ENCODE data around the gene SPSB3. TPM values are rescaled to one million over a fixed set of nuclear protein-coding genes. Genes with fewer than 3 reads are reported as not detected.

The SPSB3 gene
- total and polyA plus RNA-seq, 2 of the 13 experiments (the other 11 are each of a cell fraction or from before 2014, with no cell fraction given) = 13.2 to 21.9 TPM

DNA sequence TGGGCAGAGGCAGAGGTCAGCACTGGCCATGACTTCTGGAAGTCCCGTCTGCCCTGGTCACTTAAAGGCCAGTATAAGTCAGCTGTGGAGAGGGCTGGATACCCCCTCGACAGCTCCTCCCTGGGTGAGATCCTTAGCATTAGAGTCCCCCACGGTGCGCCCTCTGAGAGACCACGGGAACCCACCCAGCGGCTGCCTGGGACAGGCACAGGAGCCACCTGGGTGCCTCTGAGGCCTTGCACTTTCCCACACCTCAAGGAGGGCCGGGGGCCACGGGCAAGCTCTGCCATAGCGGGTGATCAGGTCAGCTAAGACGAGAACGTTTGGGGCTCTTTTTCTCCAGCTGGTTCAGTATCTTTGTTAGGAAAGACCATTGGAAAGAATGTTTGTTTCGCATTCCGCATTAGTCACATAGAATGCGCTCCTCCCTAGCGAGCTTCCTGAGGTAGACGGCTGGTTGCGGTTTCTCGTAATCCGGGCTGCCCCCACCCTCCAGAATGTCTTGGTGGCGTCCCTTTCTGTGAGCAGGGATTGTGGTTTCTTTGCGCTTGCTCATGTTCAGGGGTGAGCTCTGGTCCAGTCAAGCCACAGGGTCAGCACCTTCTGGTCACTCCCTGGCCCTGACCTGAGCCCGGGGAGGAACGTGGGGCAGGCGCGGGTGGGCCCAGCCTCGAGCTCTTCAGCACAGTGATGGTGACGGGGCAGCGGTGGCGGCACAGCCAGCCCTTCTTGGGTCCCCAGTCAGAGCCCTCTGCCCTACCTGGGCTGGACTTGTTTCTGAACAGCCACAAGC, 36.3 kb downstream of the SPSB3 start:
- no peaks in the 10 kb centered on the region for H3K27me3 ChIP-seq (ENCODE audit: control insufficient read depth in 1 of 2, insufficient read depth in 2 of 2, low read length in 2 of 2)
- ATAC-seq (no peak), DNase-seq (ENCODE audit: low spot score) (no peak)

DNA sequence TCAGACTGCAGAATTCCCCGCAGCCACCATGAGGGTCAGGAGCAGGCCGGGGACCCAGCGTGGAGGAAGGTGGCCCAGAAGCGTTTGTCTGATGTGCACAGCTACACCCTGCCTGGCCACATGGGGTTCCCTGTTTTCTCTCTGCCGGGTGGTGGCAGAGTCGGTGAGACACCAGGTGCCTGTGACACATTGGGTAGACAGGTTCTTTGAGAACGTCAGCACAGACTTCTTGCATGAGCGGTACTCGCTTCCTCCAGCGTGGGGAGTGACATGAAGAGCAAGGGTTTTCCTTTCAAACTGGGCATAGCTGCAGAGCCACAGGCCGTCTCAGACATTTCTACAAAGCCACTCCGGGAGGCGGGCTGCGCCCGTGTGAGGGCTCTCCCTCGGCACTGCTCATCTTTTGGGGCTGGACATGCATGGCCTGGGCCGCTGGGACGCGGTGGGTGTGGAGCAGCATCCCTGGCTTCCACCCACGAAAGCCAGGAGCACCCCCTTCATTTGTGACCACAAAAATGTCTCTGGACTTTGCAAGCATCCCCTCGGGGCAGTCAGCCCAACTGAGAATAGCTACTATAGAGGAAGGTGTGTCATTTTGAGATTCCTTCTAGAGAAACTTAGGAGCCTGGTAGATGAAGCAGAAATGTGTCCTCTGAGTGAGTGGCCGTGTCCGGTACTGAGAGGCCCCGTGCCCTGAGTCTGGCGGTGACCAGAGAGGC, 37.0 kb downstream of the SPSB3 start:
- H3K27me3 ChIP-seq (ENCODE audit: control insufficient read depth in 1 of 2, insufficient read depth in 2 of 2, low read length in 2 of 2) = no peaks in the 10 kb centered on the region
- TF ChIP-seq ZNF766 (CRISPR knock-in tag; IDR thresholded peaks at IDR 0.05; ENCODE audit: borderline replicate concordance) (no peak), POLR2A (IDR thresholded peaks at IDR 0.05; ENCODE audit: insufficient read depth in 1 of 2, low read depth in 2 of 2, low read length in 2 of 2) (no peak), PRMT3 (CRISPR knock-in tag; IDR thresholded peaks at IDR 0.05; ENCODE audit: borderline replicate concordance, low read depth) (no peak), IRF2 (CRISPR knock-in tag; IDR thresholded peaks at IDR 0.05) (no peak), ZNF720 (CRISPR knock-in tag; IDR thresholded peaks at IDR 0.05) (no peak), CAMTA2 (CRISPR knock-in tag; IDR thresholded peaks at IDR 0.05; ENCODE audit: borderline replicate concordance) (no peak), ONECUT2 (CRISPR knock-in tag; IDR thresholded peaks at IDR 0.05) (no peak), NR1H2 (CRISPR knock-in tag; IDR thresholded peaks at IDR 0.05; ENCODE audit: borderline replicate concordance, low read depth) (no peak), ZNF160 (CRISPR knock-in tag; IDR thresholded peaks at IDR 0.05) (no peak), ZNF33A (CRISPR knock-in tag; IDR thresholded peaks at IDR 0.05; ENCODE audit: borderline replicate concordance) (no peak), ZNF543 (CRISPR knock-in tag; IDR thresholded peaks at IDR 0.05) (no peak), PTBP1 (IDR thresholded peaks at IDR 0.05; ENCODE audit: low read depth, low read length, poor library complexity, severe bottlenecking) (no peak), SATB2 (CRISPR knock-in tag; IDR thresholded peaks at IDR 0.05) (no peak), ZSCAN20 (CRISPR knock-in tag; IDR thresholded peaks at IDR 0.05; ENCODE audit: borderline replicate concordance) (no peak)
- no peaks in the 10 kb centered on the region for H3K79me2 ChIP-seq (ENCODE audit: insufficient read depth, low read length)
- intact Hi-C loops (cut with micrococcal nuclease; ENCODE audit: unreplicated experiment) (no loop called here), in situ Hi-C loops (cut with HindIII; ENCODE audit: extremely low pct_ligation_motif_present, low pct_unique_long_range_greater_than_20kb) (no loop called here)
- no peak overlapping the region for H3K4me3 ChIP-seq (replicated peaks in 1 of 3; ENCODE audit: insufficient read depth in 1 of 3, low read depth in 2 of 3, low read length in 3 of 3)
- peaks cover 15 to 50% of the 10 kb centered on the region in 2 experiments; a peak in 4 of 5 replicates for H3K36me3 ChIP-seq (replicated peaks in 1 of 2; ENCODE audit: control insufficient read depth in 1 of 2, insufficient read depth in 2 of 2, low read length in 2 of 2)
- no peak for ATAC-seq
- H3K9ac ChIP-seq (ENCODE audit: insufficient read depth, low read depth, low read length) = no peak overlapping the region
- H3K4me2 ChIP-seq (ENCODE audit: low read depth, low read length) = no peak overlapping the region
- CTCF ChIA-PET (ENCODE audit: low intra/inter-chr PET ratio, low total read pairs) = no interaction called here
- 96% methylated on average over 14 of the region's 25 CpGs for WGBS (ENCODE audit: low lambda C conversion rate)
- H3K4me1 ChIP-seq (ENCODE audit: insufficient read depth, low read length) = no peaks in the 10 kb centered on the region
- H2AFZ ChIP-seq (ENCODE audit: low read length) = no peak overlapping the region
- H3K27ac ChIP-seq (ENCODE audit: extremely low read length, insufficient read depth, low read length) = no peak overlapping the region
- FAIRE-seq = no peak
- H4K20me1 ChIP-seq (ENCODE audit: insufficient read depth, low read length) = no peaks in the 10 kb centered on the region
- BruUV-seq (replicated peaks) = TSS peak; percentile 24
- POLR2A ChIA-PET = no interaction called here
- no peak for DNase-seq (ENCODE audit: low spot score)
- no peaks in the 10 kb centered on the region for H3K9me3 ChIP-seq (ENCODE audit: low read length)

More for the DNA sequence above, 36.3 kb downstream of the SPSB3 start:
- Histone ChIP-seq H3K4me2 (ENCODE audit: low read depth, low read length) (no peak overlapping the region), H3K9ac (ENCODE audit: insufficient read depth, low read depth, low read length) (no peak overlapping the region), H3K36me3 (replicated peaks in 1 of 2; ENCODE audit: control insufficient read depth in 1 of 2, insufficient read depth in 2 of 2, low read length in 2 of 2) (peaks cover 15 to 52% of the 10 kb centered on the region in 2 experiments; a peak in 4 of 5 replicates), H4K20me1 (ENCODE audit: insufficient read depth, low read length) (no peaks in the 10 kb centered on the region), H3K27ac (ENCODE audit: extremely low read length, insufficient read depth, low read length) (no peak overlapping the region), H3K79me2 (ENCODE audit: insufficient read depth, low read length) (no peaks in the 10 kb centered on the region), H3K4me1 (ENCODE audit: insufficient read depth, low read length) (no peaks in the 10 kb centered on the region), H3K4me3 (replicated peaks in 1 of 3; ENCODE audit: insufficient read depth in 1 of 3, low read depth in 2 of 3, low read length in 3 of 3) (no peak overlapping the region), H2AFZ (ENCODE audit: low read length) (no peak overlapping the region), H3K9me3 (ENCODE audit: low read length) (no peaks in the 10 kb centered on the region)
- ChIA-PET POLR2A (no interaction called here), CTCF (ENCODE audit: low intra/inter-chr PET ratio, low total read pairs) (no interaction called here)
- no peak for FAIRE-seq
- intact Hi-C loops (cut with micrococcal nuclease; ENCODE audit: unreplicated experiment) = no loop called here
- no TSS peak for BruUV-seq (replicated peaks)
- in situ Hi-C loops (cut with HindIII; ENCODE audit: extremely low pct_ligation_motif_present, low pct_unique_long_range_greater_than_20kb) = no loop called here
- 97% methylated on average over 22 of the region's 29 CpGs for WGBS (ENCODE audit: low lambda C conversion rate)
- TF ChIP-seq NR1H2 (CRISPR knock-in tag; IDR thresholded peaks at IDR 0.05; ENCODE audit: borderline replicate concordance, low read depth) = no peak
- no peak for TF ChIP-seq IKZF4 (CRISPR knock-in tag; IDR thresholded peaks at IDR 0.05; ENCODE audit: borderline replicate concordance, low read depth, not compliant biosample characterization)
- no peak for TF ChIP-seq CEBPB (IDR thresholded peaks at IDR 0.05; ENCODE audit: borderline replicate concordance, low read depth, low read length)
- TF ChIP-seq, protein P1, sequence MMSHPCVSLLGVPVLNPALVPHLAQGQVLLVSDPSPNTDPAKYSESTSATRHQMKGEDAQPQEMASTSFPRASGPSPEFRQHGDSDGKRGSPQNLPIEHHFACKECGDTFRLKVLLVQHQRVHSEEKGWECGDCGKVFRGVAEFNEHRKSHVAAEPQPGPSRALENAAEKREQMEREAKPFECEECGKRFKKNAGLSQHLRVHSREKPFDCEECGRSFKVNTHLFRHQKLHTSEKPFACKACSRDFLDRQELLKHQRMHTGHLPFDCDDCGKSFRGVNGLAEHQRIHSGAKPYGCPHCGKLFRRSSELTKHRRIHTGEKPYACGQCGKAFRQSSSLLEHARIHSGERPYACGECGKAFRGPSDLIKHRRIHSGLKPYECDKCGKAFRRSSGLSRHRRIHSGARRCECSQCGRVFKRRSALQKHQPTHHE (CRISPR knock-in tag; IDR thresholded peaks at IDR 0.05; ENCODE audit: borderline replicate concordance) = no peak
- TF ChIP-seq ESRRA (CRISPR knock-in tag; IDR thresholded peaks at IDR 0.05; ENCODE audit: low read depth) = no peak

All from HepG2 (cell line).